Mesodermal cell (in vitro differentiated cells): Measurements from ENCODE around the gene DACH2.

Source experiments
- H3K27ac ChIP-seq: 2 replicates; pipeline ENCODE4 v1.7.0; 2013; ENCODE audit warnings: mild to moderate bottlenecking, low read depth, low read length, moderate library complexity; ENCODE audit not compliant: severe bottlenecking
- H3K36me3 ChIP-seq: 2 replicates; pipeline ENCODE4 v1.7.1; 2013; ENCODE audit warnings: mild to moderate bottlenecking, low read length, moderate library complexity; ENCODE audit not compliant: control insufficient read depth, insufficient read depth
- H3K4me1 ChIP-seq: one replicate; pipeline ENCODE4 v1.7.1; 2013; ENCODE audit warnings: mild to moderate bottlenecking, low read length; ENCODE audit not compliant: insufficient read depth, control insufficient read depth, poor library complexity, severe bottlenecking
- H3K4me3 ChIP-seq: 2 replicates; pipeline ENCODE4 v1.7.0; 2013; ENCODE audit warnings: low read length, control low read depth, mild to moderate bottlenecking; ENCODE audit not compliant: insufficient read depth, poor library complexity, severe bottlenecking; ENCODE audit errors: extremely low read depth
- H3K9me3 ChIP-seq: 2 replicates; pipeline ENCODE4 v1.7.1; 2013; ENCODE audit warnings: mild to moderate bottlenecking, low read length, moderate library complexity; ENCODE audit not compliant: control insufficient read depth
- WGBS, 2 experiments: methylation state at CpG; one replicate each; pipeline ENCODE4 v1.1.5; 2013; ENCODE audit warnings: missing lambda C conversion rate in 2 of 2; ENCODE audit not compliant: insufficient coverage in 2 of 2; 5-methylcytosine and 5-hydroxymethylcytosine counted together

Gene DACH2

GRCh38 chrX:86714441-86714840, 566.2 kb downstream of the DACH2 start:
- Histone ChIP-seq H3K36me3 (no peaks in the 10 kb centered on the region), H3K4me3 (no peak overlapping the region), H3K27ac (no peak overlapping the region), H3K4me1 (no peaks in the 10 kb centered on the region), H3K9me3 (no peaks in the 10 kb centered on the region)
- WGBS, 2 experiments: no CpG with 5 or more reads among the region's 1 CpG

DNA sequence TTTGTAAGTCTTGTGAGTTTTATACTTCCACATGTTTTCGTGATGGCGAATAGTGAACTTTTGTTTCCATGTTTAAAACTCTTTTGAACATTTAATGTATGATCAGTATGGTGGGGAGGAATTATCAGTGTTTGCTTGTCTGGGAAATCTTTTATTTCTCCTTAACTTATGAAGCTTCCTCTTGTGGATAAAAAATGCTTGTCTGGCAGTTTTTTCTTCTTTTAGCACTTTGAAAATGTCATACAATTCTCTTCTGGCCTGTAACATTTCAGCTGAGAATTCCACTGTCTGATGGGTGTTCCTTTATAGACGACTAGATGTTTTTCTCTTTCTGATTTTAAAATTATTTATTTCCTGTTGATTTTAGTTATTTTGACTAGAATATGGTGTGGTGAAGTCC, 576.0 kb downstream of the DACH2 start:
- WGBS, 2 experiments: no CpG with 5 or more reads among the region's 3 CpGs
- H3K9me3 ChIP-seq: no peaks in the 10 kb centered on the region

GRCh38 chrX:86747091-86747490, 598.8 kb downstream of the DACH2 start:
- no CpG with 5 or more reads among the region's 3 CpGs for WGBS, 2 experiments
- no peaks in the 10 kb centered on the region for H3K4me1 ChIP-seq
- no peaks in the 10 kb centered on the region for H3K9me3 ChIP-seq

More for the DNA sequence above, 576.0 kb downstream of the DACH2 start:
- H3K27ac ChIP-seq: no peak overlapping the region
- H3K36me3 ChIP-seq: no peaks in the 10 kb centered on the region
- no peaks in the 10 kb centered on the region for H3K4me1 ChIP-seq
- H3K4me3 ChIP-seq: no peak overlapping the region

DNA sequence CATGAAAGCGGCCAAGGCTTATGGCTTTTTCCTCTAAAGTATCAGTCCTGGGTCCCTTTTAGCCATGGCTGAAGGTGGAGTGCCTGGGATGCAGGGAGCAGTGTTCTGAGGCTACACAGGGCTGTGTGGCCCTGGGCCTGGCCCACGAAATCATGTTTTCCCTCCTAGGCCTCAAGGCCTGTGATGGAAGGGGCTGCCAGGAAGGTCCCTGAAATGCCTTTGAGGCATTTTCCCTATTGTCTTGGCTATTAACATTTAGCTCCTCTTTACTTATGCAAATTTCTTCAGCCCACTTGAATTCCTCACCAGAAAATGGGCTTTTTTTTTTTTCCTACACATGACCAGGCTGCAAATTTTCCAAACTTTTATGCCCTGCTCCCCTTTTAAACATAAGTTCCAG, 657.0 kb downstream of the DACH2 start:
- Histone ChIP-seq H3K4me1 (no peaks in the 10 kb centered on the region), H3K36me3 (no peaks in the 10 kb centered on the region), H3K27ac (no peak overlapping the region), H3K4me3 (no peak overlapping the region), H3K9me3 (no peaks in the 10 kb centered on the region)
- WGBS, 2 experiments: 17% methylated on average over 1 of the region's 2 CpGs; no CpG with 5 or more reads in 1 of the 2 experiments

More at GRCh38 chrX:86747091-86747490, 598.8 kb downstream of the DACH2 start:
- Histone ChIP-seq H3K27ac (no peak overlapping the region), H3K36me3 (no peaks in the 10 kb centered on the region), H3K4me3 (no peak overlapping the region)

DNA sequence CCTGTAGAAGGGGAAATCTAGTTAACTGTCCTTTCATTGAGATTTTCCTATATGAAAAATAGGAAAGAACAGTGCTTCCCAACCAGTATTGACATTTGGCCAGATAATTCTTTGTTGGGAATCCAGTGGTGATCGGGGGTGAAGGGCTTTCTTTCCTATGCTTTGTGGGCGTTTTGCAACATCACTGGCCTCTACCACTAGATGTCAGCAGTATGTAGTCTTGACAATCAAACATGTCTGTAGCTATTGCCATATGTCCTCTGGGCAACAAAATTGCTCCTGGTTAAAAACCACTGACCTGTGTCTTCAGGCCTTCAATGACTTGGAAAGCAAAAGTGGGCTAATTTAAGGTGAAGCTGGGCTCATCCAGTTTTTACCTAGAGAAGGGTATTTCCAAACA, 658.5 kb downstream of the DACH2 start:
- H3K9me3 ChIP-seq: no peaks in the 10 kb centered on the region
- WGBS, 2 experiments: no CpG with 5 or more reads among the region's 2 CpGs
- no peaks in the 10 kb centered on the region for H3K4me1 ChIP-seq
- no peak overlapping the region for H3K4me3 ChIP-seq
- H3K27ac ChIP-seq: no peak overlapping the region
- H3K36me3 ChIP-seq: no peaks in the 10 kb centered on the region

- Histone ChIP-seq H3K9me3 (no peaks in the 10 kb centered on the region), H3K4me3 (no peak overlapping the region), H3K36me3 (no peaks in the 10 kb centered on the region), H3K4me1 (no peaks in the 10 kb centered on the region), H3K27ac (no peak overlapping the region)
- no CpG with 5 or more reads among the region's 2 CpGs for WGBS, 2 experiments
These were observed 661.4 kb downstream of the DACH2 start for GRCh38 chrX:86809651-86810050.

DNA sequence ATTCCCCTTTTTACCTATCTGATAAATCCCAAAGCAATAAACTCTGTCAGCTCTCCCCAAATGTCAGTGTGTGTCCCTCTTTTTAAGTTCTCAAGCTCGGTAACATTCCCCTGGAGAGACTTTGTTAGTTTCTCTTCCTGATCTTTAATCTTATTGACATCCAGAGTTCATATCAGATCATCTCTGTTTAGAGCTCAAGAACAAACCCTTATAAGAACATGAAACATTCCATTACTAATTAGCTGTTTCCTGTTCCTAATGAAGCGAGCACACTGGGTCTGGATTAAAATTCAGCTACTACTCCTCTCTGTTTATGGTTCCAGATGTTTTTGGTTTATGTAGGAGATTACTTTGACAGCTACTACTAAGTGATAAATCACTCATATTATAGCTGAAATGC, 681.5 kb downstream of the DACH2 start:
- H3K4me3 ChIP-seq: no peak overlapping the region
- peaks cover 7% of the 10 kb centered on the region for H3K4me1 ChIP-seq
- no peaks in the 10 kb centered on the region for H3K9me3 ChIP-seq
- H3K27ac ChIP-seq: no peak overlapping the region
- no CpG with 5 or more reads among the region's 2 CpGs for WGBS, 2 experiments
- no peaks in the 10 kb centered on the region for H3K36me3 ChIP-seq

DNA sequence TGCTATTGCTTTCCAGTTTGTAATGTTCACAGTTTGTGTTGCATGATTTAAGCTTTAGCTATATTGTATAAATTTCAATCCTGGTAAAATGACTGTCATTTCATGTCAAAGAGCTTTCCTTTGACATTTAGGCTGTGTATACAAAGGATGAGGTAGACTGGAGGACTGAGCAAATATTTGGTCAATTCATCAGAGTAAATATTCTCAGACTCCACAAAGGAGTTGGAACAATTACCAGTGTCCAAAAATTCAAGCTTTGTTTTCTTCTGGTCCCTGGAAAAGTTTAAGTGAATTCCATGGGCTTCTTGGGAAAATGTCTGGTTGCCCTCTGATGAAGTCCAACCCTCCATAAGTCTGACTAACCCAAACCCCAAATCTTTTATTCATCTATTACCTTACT, 682.4 kb downstream of the DACH2 start:
- H3K36me3 ChIP-seq: no peaks in the 10 kb centered on the region
- H3K9me3 ChIP-seq: no peaks in the 10 kb centered on the region
- H3K4me1 ChIP-seq: peaks cover 7% of the 10 kb centered on the region
- H3K27ac ChIP-seq: no peak overlapping the region
- H3K4me3 ChIP-seq: no peak overlapping the region

DNA sequence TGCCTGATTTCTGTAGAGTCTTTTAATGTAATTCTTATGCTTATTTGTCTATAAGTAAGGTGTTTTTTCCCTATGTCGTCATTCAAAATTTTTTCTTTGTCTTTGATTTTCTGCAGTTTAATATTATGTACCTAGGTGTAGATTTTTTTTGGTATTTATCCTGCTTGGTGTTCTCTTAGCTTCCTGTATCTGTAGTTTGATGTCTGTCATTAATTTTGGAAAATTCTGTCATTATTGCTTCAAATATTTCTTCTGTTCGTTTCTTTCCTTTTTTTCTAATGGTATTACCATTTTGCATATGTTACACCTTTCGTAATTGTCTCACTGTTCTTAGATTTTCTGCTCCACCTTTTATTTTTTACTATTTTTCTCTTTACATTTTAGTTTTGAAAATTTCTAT, 696.9 kb downstream of the DACH2 start:
- Histone ChIP-seq H3K4me1 (no peaks in the 10 kb centered on the region), H3K27ac (no peak overlapping the region), H3K9me3 (no peaks in the 10 kb centered on the region), H3K4me3 (no peak overlapping the region), H3K36me3 (no peaks in the 10 kb centered on the region)
- 0% methylated on average over 1 of the region's 3 CpGs; no CpG with 5 or more reads in 1 of the 2 experiments for WGBS, 2 experiments
